Measurements from ENCODE around the gene MYO5B. TPM values are rescaled to one million over a fixed set of nuclear protein-coding genes. Genes with fewer than 3 reads are reported as not detected.

The MYO5B gene
- total and polyA plus RNA-seq, 2 of the 4 experiments (the other 2 are of a cell fraction) = 0.24 to 0.54 TPM

DNA sequence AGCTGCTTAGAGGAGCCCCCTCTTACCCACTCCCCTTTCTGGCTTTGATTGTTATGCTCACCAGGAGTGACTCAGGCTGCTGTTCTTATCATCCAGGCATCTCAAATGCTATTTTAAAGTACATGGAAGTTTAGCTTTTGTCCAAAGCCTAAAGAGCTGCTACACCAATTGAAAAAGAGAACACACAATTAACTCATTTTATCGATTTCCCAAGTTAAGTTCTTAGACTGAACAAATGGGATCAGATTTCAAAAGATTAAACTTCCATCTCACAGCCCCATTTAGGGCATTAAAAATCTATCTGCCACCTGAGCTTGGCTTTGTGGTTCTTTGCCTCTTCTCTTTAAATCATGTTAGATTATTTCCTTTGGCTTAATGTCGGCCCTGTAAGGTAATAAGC, 81.2 kb downstream of the MYO5B start:
- no peak overlapping the region for H3K18ac ChIP-seq (ENCODE audit: low read depth, low read length)
- H4K91ac ChIP-seq (ENCODE audit: insufficient read depth, low read depth, low read length) = no peak overlapping the region
- H3K9me1 ChIP-seq (ENCODE audit: insufficient read depth, low read length) = no peaks in the 10 kb centered on the region
- no peaks in the 10 kb centered on the region for H4K20me1 ChIP-seq (ENCODE audit: insufficient read depth, low read length)
- no peak overlapping the region for H3K14ac ChIP-seq (replicated peaks; ENCODE audit: low read depth, low read length)
- no peaks in the 10 kb centered on the region for H3K9me3 ChIP-seq (ENCODE audit: control insufficient read depth, insufficient read depth, low read length)
- no peak overlapping the region for H2BK20ac ChIP-seq (ENCODE audit: low read depth, low read length)
- H4K8ac ChIP-seq (ENCODE audit: low read depth in 2 of 2, low read length in 2 of 2) = no peak overlapping the region
- no peak overlapping the region for H2BK5ac ChIP-seq (ENCODE audit: low read depth, low read length, poor library complexity, severe bottlenecking)
- no peaks in the 10 kb centered on the region for H3K79me1 ChIP-seq (ENCODE audit: low read depth in 1 of 2, low read length in 2 of 2)
- no peak overlapping the region for H4K5ac ChIP-seq (ENCODE audit: low read depth, low read length)
- in situ Hi-C loops (cut with MboI; ENCODE audit: low sequenced_read_pairs) (no loop called here), intact Hi-C loops (cut with micrococcal nuclease) (no loop called here), dilution Hi-C loops (cut with HindIII; ENCODE audit: low sequenced_read_pairs, unreplicated experiment) (no loop called here)
- no peaks in the 10 kb centered on the region for H3K36me3 ChIP-seq (ENCODE audit: control insufficient read depth, insufficient read depth, low read length)
- TF ChIP-seq NFE2L2 (IDR thresholded peaks at IDR 0.05; ENCODE audit: low read depth, low read length) (no peak), MXI1 (IDR thresholded peaks at IDR 0.05; ENCODE audit: borderline replicate concordance, low read depth, low read length) (no peak), CEBPB (IDR thresholded peaks at IDR 0.05; ENCODE audit: low read depth, low read length) (no peak), CHD1 (IDR thresholded peaks at IDR 0.05; ENCODE audit: low read depth, low read length) (no peak), MAFK (IDR thresholded peaks at IDR 0.05; ENCODE audit: low read depth, low read length) (no peak), RFX5 (IDR thresholded peaks at IDR 0.05; ENCODE audit: low read depth, low read length) (no peak), RCOR1 (IDR thresholded peaks at IDR 0.05; ENCODE audit: insufficient replicate concordance, low read length) (no peak), RAD21 (IDR thresholded peaks at IDR 0.05; ENCODE audit: low read length) (no peak), FOS (IDR thresholded peaks at IDR 0.05; ENCODE audit: low read depth, low read length) (no peak), BHLHE40 (IDR thresholded peaks at IDR 0.05; ENCODE audit: low read depth, low read length) (no peak), SMC3 (IDR thresholded peaks at IDR 0.05; ENCODE audit: low read depth, low read length) (no peak), POLR2A (IDR thresholded peaks at IDR 0.05; ENCODE audit: low read depth, low read length) (no peak), MAZ (IDR thresholded peaks at IDR 0.05; ENCODE audit: borderline replicate concordance, low read depth, low read length) (no peak)
- TF ChIP-seq, protein P1, sequence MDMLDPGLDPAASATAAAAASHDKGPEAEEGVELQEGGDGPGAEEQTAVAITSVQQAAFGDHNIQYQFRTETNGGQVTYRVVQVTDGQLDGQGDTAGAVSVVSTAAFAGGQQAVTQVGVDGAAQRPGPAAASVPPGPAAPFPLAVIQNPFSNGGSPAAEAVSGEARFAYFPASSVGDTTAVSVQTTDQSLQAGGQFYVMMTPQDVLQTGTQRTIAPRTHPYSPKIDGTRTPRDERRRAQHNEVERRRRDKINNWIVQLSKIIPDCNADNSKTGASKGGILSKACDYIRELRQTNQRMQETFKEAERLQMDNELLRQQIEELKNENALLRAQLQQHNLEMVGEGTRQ (IDR thresholded peaks at IDR 0.05; ENCODE audit: low read depth, low read length) = no peak
- TF ChIP-seq, protein P2, sequence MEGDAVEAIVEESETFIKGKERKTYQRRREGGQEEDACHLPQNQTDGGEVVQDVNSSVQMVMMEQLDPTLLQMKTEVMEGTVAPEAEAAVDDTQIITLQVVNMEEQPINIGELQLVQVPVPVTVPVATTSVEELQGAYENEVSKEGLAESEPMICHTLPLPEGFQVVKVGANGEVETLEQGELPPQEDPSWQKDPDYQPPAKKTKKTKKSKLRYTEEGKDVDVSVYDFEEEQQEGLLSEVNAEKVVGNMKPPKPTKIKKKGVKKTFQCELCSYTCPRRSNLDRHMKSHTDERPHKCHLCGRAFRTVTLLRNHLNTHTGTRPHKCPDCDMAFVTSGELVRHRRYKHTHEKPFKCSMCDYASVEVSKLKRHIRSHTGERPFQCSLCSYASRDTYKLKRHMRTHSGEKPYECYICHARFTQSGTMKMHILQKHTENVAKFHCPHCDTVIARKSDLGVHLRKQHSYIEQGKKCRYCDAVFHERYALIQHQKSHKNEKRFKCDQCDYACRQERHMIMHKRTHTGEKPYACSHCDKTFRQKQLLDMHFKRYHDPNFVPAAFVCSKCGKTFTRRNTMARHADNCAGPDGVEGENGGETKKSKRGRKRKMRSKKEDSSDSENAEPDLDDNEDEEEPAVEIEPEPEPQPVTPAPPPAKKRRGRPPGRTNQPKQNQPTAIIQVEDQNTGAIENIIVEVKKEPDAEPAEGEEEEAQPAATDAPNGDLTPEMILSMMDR (conservative IDR thresholded peaks at IDR 0.05; ENCODE audit: low read depth, low read length) = no peak
- TF ChIP-seq, protein P3, sequence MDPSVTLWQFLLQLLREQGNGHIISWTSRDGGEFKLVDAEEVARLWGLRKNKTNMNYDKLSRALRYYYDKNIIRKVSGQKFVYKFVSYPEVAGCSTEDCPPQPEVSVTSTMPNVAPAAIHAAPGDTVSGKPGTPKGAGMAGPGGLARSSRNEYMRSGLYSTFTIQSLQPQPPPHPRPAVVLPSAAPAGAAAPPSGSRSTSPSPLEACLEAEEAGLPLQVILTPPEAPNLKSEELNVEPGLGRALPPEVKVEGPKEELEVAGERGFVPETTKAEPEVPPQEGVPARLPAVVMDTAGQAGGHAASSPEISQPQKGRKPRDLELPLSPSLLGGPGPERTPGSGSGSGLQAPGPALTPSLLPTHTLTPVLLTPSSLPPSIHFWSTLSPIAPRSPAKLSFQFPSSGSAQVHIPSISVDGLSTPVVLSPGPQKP (IDR thresholded peaks at IDR 0.05; ENCODE audit: borderline replicate concordance, low read depth, low read length) = no peak
- CTCF ChIA-PET = no interaction called here
- no peak overlapping the region for H3K4me2 ChIP-seq (ENCODE audit: low read depth, low read length)
- H3K56ac ChIP-seq (ENCODE audit: extremely low read depth, insufficient read depth, low read length) = no peak overlapping the region
- H3K9ac ChIP-seq (ENCODE audit: low read depth, low read length) = no peak overlapping the region
- H2AK9ac ChIP-seq (replicated peaks; ENCODE audit: low read depth, low read length, poor library complexity) = no peak overlapping the region
- 20% methylated on average over 1 of the region's 2 CpGs; no CpG with 5 or more reads in 1 of the 2 experiments for WGBS, 2 experiments (ENCODE audit: extremely low coverage in 2 of 2, insufficient read length in 1 of 2)
- no peak for DNase-seq
- H2BK120ac ChIP-seq (ENCODE audit: low read depth, low read length) = no peak overlapping the region
- no peak overlapping the region for H2BK15ac ChIP-seq (ENCODE audit: low read depth, low read length)
- no peak for ATAC-seq (ENCODE audit: low read depth)
- no peak overlapping the region for H3K27ac ChIP-seq (ENCODE audit: insufficient read depth, low read length)
- H3K4ac ChIP-seq (ENCODE audit: low read depth, low read length) = no peak overlapping the region
- BruUV-seq (replicated peaks) = no TSS peak
- H3K4me3 ChIP-seq (ENCODE audit: insufficient read depth, low read depth, low read length) = no peak overlapping the region
- no peaks in the 10 kb centered on the region for H3K4me1 ChIP-seq (ENCODE audit: control insufficient read depth, insufficient read depth, low read length)
- POLR2A ChIA-PET (ENCODE audit: unreplicated experiment) = no interaction called here
- H3K27me3 ChIP-seq (ENCODE audit: control insufficient read depth, insufficient read depth, low read length) = no peaks in the 10 kb centered on the region
- H3K23ac ChIP-seq (ENCODE audit: low read depth, low read length) = no peak overlapping the region
- H2AFZ ChIP-seq (replicated peaks; ENCODE audit: low read length, poor library complexity) = no peak overlapping the region
- no peak overlapping the region for H2AK5ac ChIP-seq (ENCODE audit: low read depth, low read length)

Data from IMR-90 (cell line).